SH-SY5Y (cell line): ENCODE measurements around the gene ST3GAL5.

Experiments used
- GATA2 ChIP-seq: IDR thresholded peaks from 2 replicates; pipeline ENCODE4 v1.6.1; 2011; ENCODE audit warnings: mild to moderate bottlenecking, low read depth, low read length
- GATA3 ChIP-seq: IDR thresholded peaks from 2 replicates; pipeline ENCODE4 v1.6.1; 2011; ENCODE audit warnings: low read depth, mild to moderate bottlenecking, low read length, moderate library complexity

GRCh38 chr2:85792783-85793441, 95.9 kb downstream of the ST3GAL5 start:
- no peak for TF ChIP-seq GATA2
- TF ChIP-seq GATA3, result no peak
